ENCODE results near the gene CDC42BPG. TPM values are rescaled to one million over a fixed set of nuclear protein-coding genes. Genes with fewer than 3 reads are reported as not detected.

Gene CDC42BPG
- total and polyA plus RNA-seq, 10 of the 15 experiments (the other 5 are each of a cell fraction or from before 2014, with no cell fraction given), result 0.02 to 1.3 (median 0.09) TPM; not detected in 1

GRCh38 chr11:64858467-64859263, 14.2 kb upstream of the CDC42BPG start (continued):
- TF ChIP-seq ZNF687 (IDR thresholded peaks at IDR 0.05) (peak; percentile 54; the same call in 1 of the 2 replicates), BHLHE40 (IDR thresholded peaks at IDR 0.05; ENCODE audit: borderline replicate concordance in 1 of 2, low read depth in 2 of 2, low read length in 1 of 2) (peak; percentile 9 to 64; a peak in 2 of 4 replicates), ZNF207 (IDR thresholded peaks at IDR 0.05; ENCODE audit: borderline replicate concordance) (0 out of 2 replicates have a peak, but pooled peaks have one; percentile 2), PKNOX1 (IDR thresholded peaks at IDR 0.05) (peak; percentile 84), SMC3 (IDR thresholded peaks at IDR 0.05; ENCODE audit: borderline replicate concordance, low read length) (no peak), TARDBP (IDR thresholded peaks at IDR 0.05; ENCODE audit: borderline replicate concordance) (no peak), ZNF24 (IDR thresholded peaks at IDR 0.05) (0 out of 2 replicates have a peak, but pooled peaks have one; percentile 22)
